ENCODE data around the gene FOXP2.
A peak's percentile ranks its signal among the peaks of the same experiment; 100 is the strongest.

FOXP2 gene

DNA sequence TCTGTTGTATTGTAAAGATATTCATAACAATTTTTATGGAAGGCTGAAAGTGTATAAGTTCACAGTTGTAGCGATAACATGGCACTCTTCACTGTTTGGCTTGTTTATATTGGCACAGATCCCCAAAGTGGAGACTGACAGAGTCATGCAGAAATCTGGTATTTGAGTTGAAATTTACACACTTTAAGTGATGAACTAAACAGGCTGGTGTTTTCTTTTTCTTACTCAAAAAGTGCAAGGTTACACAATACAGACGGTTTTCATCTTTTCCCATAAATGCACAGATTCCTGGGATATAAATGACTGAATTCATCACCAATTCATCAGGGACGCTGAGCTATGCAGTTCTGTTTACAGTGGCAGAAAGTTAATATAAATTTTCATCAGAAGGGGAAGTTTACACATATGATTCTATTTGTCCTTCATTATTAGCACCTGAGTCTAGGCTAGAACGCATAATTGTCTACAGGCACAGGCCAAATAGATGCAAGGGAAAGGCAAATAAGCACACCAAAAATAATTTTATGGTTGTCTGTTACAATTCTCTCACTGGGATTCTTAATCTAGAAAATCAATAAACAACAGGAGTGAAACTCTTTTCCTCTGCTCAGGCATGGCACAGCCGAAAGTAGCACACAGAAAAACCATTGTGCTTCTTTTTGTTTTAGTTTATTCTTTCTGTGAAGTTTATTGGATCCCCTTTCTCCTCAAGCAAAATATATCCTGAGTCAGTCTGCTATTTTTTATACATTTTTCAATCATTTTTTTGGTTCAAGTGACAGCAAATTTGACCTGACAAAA is 88.0 kb downstream of the FOXP2 start (continued):
- no peak for TF ChIP-seq ZFP37 (tag by site-specific recombination; IDR thresholded peaks at IDR 0.05)
- TF ChIP-seq IKZF3 (tag by site-specific recombination; IDR thresholded peaks at IDR 0.05) = peak; percentile 48
- TF ChIP-seq ZNF610 (tag by site-specific recombination; IDR thresholded peaks at IDR 0.05; ENCODE audit: borderline replicate concordance) = 0 out of 2 replicates have a peak, but pooled peaks have one; percentile 42
- TF ChIP-seq, protein P1, sequence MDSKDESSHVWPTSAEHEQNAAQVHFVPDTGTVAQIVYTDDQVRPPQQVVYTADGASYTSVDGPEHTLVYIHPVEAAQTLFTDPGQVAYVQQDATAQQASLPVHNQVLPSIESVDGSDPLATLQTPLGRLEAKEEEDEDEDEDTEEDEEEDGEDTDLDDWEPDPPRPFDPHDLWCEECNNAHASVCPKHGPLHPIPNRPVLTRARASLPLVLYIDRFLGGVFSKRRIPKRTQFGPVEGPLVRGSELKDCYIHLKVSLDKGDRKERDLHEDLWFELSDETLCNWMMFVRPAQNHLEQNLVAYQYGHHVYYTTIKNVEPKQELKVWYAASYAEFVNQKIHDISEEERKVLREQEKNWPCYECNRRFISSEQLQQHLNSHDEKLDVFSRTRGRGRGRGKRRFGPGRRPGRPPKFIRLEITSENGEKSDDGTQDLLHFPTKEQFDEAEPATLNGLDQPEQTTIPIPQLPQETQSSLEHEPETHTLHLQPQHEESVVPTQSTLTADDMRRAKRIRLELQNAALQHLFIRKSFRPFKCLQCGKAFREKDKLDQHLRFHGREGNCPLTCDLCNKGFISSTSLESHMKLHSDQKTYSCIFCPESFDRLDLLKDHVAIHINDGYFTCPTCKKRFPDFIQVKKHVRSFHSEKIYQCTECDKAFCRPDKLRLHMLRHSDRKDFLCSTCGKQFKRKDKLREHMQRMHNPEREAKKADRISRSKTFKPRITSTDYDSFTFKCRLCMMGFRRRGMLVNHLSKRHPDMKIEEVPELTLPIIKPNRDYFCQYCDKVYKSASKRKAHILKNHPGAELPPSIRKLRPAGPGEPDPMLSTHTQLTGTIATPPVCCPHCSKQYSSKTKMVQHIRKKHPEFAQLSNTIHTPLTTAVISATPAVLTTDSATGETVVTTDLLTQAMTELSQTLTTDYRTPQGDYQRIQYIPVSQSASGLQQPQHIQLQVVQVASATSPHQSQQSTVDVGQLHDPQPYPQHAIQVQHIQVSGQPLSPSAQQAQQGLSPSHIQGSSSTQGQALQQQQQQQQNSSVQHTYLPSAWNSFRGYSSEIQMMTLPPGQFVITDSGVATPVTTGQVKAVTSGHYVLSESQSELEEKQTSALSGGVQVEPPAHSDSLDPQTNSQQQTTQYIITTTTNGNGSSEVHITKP (tag by site-specific recombination; IDR thresholded peaks at IDR 0.05) = 0 out of 2 replicates have a peak, but pooled peaks have one; percentile 8
- TF ChIP-seq, protein P2, sequence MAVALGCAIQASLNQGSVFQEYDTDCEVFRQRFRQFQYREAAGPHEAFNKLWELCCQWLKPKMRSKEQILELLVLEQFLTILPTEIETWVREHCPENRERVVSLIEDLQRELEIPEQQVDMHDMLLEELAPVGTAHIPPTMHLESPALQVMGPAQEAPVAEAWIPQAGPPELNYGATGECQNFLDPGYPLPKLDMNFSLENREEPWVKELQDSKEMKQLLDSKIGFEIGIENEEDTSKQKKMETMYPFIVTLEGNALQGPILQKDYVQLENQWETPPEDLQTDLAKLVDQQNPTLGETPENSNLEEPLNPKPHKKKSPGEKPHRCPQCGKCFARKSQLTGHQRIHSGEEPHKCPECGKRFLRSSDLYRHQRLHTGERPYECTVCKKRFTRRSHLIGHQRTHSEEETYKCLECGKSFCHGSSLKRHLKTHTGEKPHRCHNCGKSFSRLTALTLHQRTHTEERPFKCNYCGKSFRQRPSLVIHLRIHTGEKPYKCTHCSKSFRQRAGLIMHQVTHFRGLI (tag by site-specific recombination; IDR thresholded peaks at IDR 0.05) = 0 out of 2 replicates have a peak, but pooled peaks have one; percentile 41
- TF ChIP-seq, protein P3, sequence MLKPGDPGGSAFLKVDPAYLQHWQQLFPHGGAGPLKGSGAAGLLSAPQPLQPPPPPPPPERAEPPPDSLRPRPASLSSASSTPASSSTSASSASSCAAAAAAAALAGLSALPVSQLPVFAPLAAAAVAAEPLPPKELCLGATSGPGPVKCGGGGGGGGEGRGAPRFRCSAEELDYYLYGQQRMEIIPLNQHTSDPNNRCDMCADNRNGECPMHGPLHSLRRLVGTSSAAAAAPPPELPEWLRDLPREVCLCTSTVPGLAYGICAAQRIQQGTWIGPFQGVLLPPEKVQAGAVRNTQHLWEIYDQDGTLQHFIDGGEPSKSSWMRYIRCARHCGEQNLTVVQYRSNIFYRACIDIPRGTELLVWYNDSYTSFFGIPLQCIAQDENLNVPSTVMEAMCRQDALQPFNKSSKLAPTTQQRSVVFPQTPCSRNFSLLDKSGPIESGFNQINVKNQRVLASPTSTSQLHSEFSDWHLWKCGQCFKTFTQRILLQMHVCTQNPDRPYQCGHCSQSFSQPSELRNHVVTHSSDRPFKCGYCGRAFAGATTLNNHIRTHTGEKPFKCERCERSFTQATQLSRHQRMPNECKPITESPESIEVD (tag by site-specific recombination; IDR thresholded peaks at IDR 0.05) = peak; percentile 99
- TF ChIP-seq, protein P4, sequence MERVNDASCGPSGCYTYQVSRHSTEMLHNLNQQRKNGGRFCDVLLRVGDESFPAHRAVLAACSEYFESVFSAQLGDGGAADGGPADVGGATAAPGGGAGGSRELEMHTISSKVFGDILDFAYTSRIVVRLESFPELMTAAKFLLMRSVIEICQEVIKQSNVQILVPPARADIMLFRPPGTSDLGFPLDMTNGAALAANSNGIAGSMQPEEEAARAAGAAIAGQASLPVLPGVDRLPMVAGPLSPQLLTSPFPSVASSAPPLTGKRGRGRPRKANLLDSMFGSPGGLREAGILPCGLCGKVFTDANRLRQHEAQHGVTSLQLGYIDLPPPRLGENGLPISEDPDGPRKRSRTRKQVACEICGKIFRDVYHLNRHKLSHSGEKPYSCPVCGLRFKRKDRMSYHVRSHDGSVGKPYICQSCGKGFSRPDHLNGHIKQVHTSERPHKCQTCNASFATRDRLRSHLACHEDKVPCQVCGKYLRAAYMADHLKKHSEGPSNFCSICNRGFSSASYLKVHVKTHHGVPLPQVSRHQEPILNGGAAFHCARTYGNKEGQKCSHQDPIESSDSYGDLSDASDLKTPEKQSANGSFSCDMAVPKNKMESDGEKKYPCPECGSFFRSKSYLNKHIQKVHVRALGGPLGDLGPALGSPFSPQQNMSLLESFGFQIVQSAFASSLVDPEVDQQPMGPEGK (tag by site-specific recombination; IDR thresholded peaks at IDR 0.05) = no peak
- TF ChIP-seq ZBTB20 (tag by site-specific recombination; IDR thresholded peaks at IDR 0.05) = peak; percentile 60; the same call in 1 of the 2 replicates
- TF ChIP-seq ZNF521 (tag by site-specific recombination; IDR thresholded peaks at IDR 0.05) = no peak
- peak; percentile 93 for TF ChIP-seq FEZF1 (tag by site-specific recombination; IDR thresholded peaks at IDR 0.05)
- TF ChIP-seq ZNF366 (tag by site-specific recombination; conservative IDR thresholded peaks at IDR 0.05) = 0 out of 2 replicates have a peak, but pooled peaks have one; percentile 16
- TF ChIP-seq ZNF596 (tag by site-specific recombination; IDR thresholded peaks at IDR 0.05) = peak; percentile 49; the same call in 1 of the 2 replicates
- peak; percentile 82 for TF ChIP-seq ZXDB (tag by site-specific recombination; IDR thresholded peaks at IDR 0.05)
- no peak for TF ChIP-seq ZNF776 (tag by site-specific recombination; IDR thresholded peaks at IDR 0.05; ENCODE audit: borderline replicate concordance)
- peak; percentile 70 for TF ChIP-seq ZBTB17 (tag by site-specific recombination; IDR thresholded peaks at IDR 0.05)
- TF ChIP-seq, protein P5, sequence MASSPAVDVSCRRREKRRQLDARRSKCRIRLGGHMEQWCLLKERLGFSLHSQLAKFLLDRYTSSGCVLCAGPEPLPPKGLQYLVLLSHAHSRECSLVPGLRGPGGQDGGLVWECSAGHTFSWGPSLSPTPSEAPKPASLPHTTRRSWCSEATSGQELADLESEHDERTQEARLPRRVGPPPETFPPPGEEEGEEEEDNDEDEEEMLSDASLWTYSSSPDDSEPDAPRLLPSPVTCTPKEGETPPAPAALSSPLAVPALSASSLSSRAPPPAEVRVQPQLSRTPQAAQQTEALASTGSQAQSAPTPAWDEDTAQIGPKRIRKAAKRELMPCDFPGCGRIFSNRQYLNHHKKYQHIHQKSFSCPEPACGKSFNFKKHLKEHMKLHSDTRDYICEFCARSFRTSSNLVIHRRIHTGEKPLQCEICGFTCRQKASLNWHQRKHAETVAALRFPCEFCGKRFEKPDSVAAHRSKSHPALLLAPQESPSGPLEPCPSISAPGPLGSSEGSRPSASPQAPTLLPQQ (tag by site-specific recombination; IDR thresholded peaks at IDR 0.05) = 0 out of 2 replicates have a peak, but pooled peaks have one; percentile 30
- TF ChIP-seq, protein P6, sequence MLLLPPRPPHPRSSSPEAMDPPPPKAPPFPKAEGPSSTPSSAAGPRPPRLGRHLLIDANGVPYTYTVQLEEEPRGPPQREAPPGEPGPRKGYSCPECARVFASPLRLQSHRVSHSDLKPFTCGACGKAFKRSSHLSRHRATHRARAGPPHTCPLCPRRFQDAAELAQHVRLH (tag by site-specific recombination; IDR thresholded peaks at IDR 0.05) = 0 out of 2 replicates have a peak, but pooled peaks have one; percentile 62
- TF ChIP-seq KLF10 (tag by site-specific recombination; IDR thresholded peaks at IDR 0.05) = 0 out of 2 replicates have a peak, but pooled peaks have one; percentile 43
- TF ChIP-seq, protein P7, sequence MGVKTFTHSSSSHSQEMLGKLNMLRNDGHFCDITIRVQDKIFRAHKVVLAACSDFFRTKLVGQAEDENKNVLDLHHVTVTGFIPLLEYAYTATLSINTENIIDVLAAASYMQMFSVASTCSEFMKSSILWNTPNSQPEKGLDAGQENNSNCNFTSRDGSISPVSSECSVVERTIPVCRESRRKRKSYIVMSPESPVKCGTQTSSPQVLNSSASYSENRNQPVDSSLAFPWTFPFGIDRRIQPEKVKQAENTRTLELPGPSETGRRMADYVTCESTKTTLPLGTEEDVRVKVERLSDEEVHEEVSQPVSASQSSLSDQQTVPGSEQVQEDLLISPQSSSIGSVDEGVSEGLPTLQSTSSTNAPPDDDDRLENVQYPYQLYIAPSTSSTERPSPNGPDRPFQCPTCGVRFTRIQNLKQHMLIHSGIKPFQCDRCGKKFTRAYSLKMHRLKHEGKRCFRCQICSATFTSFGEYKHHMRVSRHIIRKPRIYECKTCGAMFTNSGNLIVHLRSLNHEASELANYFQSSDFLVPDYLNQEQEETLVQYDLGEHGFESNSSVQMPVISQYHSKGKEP (tag by site-specific recombination; IDR thresholded peaks at IDR 0.05) = peak; percentile 69; the same call in 1 of the 2 replicates
- TF ChIP-seq, protein P8, sequence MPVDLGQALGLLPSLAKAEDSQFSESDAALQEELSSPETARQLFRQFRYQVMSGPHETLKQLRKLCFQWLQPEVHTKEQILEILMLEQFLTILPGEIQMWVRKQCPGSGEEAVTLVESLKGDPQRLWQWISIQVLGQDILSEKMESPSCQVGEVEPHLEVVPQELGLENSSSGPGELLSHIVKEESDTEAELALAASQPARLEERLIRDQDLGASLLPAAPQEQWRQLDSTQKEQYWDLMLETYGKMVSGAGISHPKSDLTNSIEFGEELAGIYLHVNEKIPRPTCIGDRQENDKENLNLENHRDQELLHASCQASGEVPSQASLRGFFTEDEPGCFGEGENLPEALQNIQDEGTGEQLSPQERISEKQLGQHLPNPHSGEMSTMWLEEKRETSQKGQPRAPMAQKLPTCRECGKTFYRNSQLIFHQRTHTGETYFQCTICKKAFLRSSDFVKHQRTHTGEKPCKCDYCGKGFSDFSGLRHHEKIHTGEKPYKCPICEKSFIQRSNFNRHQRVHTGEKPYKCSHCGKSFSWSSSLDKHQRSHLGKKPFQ (tag by site-specific recombination; IDR thresholded peaks at IDR 0.05) = peak; percentile 79
- TF ChIP-seq GFI1B (tag by site-specific recombination; IDR thresholded peaks at IDR 0.05) = peak; percentile 92
- peak; percentile 61; the same call in 1 of the 2 replicates for TF ChIP-seq ZNF10 (tag by site-specific recombination; IDR thresholded peaks at IDR 0.05)
- TF ChIP-seq ZFP69B (tag by site-specific recombination; IDR thresholded peaks at IDR 0.05) = 0 out of 2 replicates have a peak, but pooled peaks have one; percentile 46

Measured in HEK293 (cell line).